ENCODE results near the gene ZFYVE28.

ZFYVE28 gene

GRCh38 chr4:2330091-2331042 is 88.1 kb downstream of the ZFYVE28 start:
- DNase-seq: peak; percentile 95

- DNase-seq: no peak
Observed at GRCh38 chr4:2327579-2327978, 90.9 kb downstream of the ZFYVE28 start.

DNA sequence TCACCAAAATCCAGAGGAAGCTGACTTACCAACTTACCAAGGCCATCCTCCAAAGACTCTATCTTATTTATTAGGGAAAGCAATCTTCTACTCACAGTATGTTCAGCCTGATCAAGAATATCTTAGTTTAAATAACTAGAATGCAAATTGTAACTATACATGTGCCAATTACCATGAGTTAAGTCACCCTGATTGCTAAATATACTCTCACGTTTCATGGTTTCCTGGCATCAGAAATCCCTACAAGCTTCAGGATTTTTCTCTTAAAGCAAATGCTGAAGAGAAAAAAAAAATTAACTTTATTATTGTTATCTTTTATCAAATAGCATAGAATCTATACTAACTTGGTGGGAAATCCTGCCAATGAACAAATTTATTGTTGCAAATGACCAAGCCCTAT is 93.6 kb downstream of the ZFYVE28 start:
- no peak for DNase-seq

GRCh38 chr4:2322841-2323240 is 95.6 kb downstream of the ZFYVE28 start:
- DNase-seq: peak; percentile 35

GRCh38 chr4:2322227-2322626 is 96.2 kb downstream of the ZFYVE28 start:
- no peak for DNase-seq

DNA sequence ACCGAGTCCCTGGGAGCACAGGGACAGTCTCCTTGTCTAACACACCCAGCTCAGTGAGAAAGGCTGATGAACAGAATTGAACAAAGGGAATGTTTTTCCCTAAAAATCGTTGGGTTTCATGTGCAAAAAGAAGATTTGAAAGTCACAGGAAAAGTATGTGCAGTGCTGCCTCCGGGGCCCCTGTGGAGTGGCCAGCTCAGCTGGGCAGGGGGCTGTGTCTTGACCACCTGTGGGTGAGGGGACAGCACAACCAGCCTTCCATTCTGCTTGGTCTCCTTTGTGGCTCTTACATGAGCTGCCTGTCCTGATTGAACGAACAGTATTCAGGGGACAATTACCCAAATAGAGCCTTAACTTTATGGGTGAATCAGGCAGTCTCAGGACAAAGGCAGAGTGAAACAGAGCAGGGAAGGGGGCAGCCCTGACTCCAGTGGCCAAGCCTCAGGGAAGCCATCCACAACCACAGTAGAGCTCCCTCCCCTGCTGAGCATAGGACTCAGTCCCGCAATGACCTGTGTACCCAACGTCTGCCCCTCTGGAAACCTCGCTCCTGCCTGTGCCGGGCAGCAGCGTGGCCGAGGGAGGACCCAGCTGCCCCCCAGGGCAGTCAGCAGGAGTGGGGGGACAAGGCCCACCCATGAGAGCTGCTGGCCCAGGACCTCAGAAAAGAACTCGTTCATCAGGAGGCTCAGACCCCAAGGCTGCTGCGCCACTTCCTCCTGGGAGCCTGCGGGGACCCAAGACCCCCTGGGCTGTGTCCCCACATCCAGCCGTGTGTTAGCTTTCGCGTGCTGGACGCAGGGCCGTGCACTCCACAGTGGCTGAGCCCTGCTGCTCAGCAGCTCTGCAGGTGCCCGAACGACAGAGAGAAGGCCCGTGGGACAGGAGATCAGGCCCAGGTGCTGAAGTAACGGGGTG is 96.9 kb downstream of the ZFYVE28 start:
- no peak for DNase-seq

DNA sequence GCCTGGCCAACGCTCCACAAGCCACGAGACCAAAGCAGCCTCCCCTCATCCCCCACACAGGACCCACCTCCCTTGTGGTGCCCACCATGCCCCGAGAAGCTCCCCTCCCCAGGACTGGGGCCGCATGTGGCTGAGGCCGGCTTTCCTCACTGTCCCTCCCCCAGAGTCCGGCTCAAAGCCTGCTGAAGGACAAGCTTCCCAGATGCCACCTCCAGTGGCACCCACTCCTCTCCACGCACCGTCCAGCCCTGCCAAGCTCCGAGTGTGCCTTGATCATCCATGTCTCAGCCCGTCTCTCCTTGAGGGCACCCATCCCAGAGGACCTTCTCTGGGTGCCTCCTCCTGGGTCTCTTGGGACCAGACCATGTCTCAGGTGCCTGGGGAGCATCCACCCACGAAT is 97.7 kb downstream of the ZFYVE28 start:
- DNase-seq: no peak

DNA sequence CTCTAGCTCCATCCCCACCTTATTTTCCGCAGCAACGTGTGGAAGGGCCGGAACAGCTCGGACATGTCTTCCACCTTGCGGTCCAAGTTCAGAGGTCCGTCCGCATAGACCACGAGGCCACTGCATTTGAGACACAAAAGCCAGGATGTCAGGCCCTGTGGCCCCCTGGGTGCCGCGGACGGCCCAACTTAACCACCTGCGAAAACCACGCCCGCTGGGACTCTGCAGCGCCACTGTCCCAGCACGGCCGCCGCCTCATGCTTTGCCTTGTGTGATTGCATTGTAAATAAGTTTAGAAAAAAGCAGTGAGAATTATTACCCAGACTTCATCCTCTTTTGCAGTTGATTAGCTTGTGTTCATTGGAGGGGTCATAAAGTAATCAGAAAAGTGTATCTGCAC is 98.3 kb downstream of the ZFYVE28 start:
- DNase-seq: no peak

GRCh38 chr4:2318885-2319284 is 99.6 kb downstream of the ZFYVE28 start:
- DNase-seq: no peak

- DNase-seq: no peak
Observed at GRCh38 chr4:2318476-2318875, 100.0 kb downstream of the ZFYVE28 start.

DNA sequence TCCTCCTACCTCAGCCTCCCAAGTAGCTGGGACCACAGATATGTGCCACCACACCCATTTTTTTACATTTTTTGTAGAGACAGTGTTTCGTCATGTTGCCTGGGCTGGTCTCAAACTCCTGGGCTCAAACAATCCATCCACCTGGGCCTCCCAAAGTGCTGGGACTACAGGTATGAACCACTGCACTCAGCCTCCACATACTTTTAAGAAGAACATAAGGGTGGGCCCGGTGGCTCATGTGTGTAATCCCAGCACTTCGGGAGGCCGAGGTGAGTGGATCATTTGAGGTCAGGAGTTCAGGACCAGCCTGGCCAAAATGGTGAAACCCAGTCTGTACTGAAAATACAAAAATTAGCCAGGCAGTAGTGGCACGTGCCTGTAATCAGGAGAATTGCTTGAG is 105.1 kb downstream of the ZFYVE28 start:
- DNase-seq: no peak

GRCh38 chr4:2306773-2307410 is 111.6 kb downstream of the ZFYVE28 start:
- DNase-seq: no peak

DNA sequence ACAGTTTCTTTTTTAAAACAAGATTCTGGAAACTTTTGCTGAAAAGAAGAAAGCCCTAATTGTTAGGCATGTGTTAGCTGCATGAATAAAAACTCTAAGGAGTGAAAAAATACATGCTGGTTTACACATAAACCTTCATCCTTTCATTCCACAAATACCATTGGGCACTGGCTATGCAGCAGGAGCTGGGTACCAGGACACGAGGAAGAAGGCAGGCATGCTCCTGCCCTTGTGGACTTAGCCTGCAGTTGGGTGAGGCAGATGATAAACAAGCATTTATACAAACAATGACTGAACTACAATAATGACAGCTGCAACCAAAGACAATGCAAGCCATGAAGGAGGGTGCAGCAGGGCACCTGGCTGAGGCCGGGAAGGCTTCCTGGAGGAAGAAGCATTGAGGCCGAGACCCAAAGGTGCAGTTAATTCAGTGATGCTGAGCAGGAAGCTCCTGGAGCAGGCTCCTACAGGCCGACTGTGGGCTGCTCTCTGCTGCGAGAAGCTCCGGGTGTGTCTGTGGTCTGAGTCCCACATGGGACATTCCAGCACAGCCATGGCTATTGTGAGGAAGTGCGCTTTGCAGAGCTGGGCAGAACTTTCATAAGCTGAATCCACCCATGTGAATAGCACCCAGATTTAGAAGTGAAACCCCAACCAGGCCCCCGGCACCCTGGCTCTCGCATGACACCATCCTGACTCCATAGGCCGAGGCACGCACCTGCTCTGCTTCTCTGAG is 112.5 kb downstream of the ZFYVE28 start:
- DNase-seq: no peak

DNA sequence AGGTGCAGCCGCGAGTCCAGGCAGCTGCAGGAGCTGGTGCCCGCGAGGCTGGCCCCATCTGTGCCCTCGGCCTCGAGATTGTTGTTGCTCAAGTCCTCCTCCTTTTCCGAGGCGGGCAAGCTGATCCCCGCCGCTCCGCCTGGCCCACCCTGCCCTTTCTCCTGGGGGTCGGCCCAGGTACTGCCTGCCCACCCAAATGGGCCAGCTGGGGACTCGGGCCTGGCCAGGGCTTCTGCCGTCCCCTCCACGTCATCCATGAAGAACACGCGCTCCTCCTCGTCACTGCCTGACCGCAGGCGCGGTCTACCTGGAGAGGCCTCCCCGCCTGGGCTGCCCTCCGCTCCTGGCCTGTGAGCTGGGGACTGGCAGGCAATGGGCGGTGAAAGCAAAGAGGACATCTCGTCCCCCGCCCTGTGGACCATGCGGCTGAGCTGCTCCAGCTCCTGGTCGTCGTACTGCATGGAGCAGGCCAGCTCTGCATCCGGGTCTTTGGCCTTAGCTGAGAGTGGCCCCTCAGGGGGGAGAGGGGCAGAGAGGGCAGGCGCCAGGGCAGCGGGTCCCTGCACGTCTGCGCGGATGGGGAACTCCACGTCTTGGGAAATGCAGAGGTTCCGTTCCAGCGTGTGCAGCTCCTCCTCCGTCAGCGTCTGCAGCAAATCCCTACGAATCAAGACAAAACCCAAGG is 113.4 kb downstream of the ZFYVE28 start:
- DNase-seq: no peak

GRCh38 chr4:2304321-2304876 is 114.0 kb downstream of the ZFYVE28 start:
- DNase-seq: no peak

- no peak for DNase-seq
Observed at GRCh38 chr4:2303686-2304320, 114.6 kb downstream of the ZFYVE28 start.

DNA sequence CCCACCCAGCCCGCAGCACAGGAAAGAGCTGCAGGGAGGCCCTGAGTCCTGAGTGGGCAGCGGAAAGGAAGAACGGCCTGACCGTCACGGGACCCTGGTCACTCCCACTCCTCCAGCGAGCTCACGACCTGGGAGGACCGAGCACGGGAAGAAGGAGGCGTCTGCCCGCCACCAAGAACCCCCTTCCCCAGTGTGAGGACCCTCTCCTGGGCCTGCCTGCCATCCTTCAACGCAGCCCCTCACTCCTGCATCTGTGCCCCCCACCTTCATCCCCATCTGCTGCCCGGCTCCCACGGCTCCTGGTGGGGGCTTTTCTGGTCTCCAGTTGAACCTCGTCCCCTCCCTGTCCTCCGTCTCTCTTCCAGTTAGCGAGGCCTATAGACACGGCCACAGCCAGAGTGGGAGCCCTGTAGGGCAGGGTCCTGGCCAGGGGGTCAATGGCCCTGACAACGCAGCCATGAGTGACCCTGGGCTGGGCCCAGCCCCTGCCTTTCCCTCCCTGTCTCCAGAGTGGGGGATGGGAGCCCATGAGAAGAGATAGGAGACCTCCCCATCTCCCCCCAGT is 115.2 kb downstream of the ZFYVE28 start:
- no peak for DNase-seq

DNA sequence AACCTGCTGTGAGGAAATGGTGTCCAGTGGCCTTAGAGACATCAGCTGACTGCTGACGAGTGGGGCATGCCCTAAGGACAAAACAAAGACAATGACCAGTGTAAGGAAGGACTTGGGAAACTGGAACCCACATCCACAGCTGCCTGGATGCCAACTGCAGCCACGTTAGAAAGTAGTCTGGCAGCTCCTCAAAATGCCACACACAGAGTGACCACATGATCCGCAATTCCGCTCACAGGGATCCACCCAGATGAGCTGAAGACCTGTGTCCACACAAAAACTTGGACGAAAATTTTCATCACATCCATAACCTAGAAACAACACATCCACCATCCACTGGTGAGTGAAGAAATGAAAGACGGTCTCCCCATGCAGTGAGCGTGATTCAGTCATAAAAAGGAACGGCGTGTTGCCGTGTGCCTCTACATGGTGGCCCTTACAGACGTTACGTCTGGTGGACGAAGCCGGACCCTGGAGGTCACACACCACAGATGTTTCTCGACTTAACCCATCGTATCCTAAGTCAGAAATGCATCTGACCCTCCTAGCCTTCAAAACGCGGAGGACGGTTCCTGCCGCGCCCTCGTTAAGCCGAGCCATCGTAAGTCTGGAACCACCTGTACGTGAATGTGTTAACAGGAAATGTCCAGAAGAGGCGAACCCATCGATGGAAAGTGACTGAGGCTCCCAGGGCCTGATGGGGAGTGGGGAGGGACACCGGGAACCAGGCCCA is 115.9 kb downstream of the ZFYVE28 start:
- no peak for DNase-seq

DNA sequence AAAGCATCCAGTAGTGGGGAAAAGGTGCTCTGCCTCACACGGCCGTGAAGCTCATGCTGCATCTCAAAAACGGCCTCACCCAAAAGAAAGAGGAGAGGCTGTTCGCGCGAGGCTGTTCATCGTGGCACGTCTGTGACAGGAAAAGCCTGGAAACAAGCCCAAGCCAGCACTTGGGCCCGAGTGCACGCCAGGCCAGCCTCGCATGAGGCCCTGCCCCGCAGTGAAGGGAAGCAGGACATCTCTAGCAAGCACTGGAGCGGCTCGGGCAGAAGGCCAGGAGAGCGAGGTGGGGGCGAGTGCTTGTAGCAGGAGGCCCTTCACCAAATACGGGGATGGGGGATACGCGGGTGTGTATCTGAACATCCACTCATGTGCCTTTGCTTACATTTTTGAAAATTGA is 116.6 kb downstream of the ZFYVE28 start:
- no peak for DNase-seq

- no peak for DNase-seq
Observed at GRCh38 chr4:2301225-2301642, 117.2 kb downstream of the ZFYVE28 start.
